Nephron progenitor cell (in vitro differentiated cells): ENCODE measurements around the gene LMOD2.

Source experiments
- DNase-seq: peaks from one replicate; pipeline ENCODE4 v3.0.0; 2021
- H3K27ac Mint-ChIP-seq: 2 replicates; pipeline ENCODE4 v1.8.0; 2021; ENCODE audit warnings: mild to moderate bottlenecking, moderate library complexity, mixed read lengths
- H3K27me3 Mint-ChIP-seq: 2 replicates; pipeline ENCODE4 v1.8.0; 2021; ENCODE audit warnings: mild to moderate bottlenecking, low read depth, mixed read lengths; ENCODE audit not compliant: poor library complexity
- H3K36me3 Mint-ChIP-seq: 2 replicates; pipeline ENCODE4 v1.8.0; 2021; ENCODE audit warnings: low read depth, mixed read lengths
- H3K4me1 Mint-ChIP-seq: 2 replicates; pipeline ENCODE4 v1.8.0; 2021; ENCODE audit warnings: mixed read lengths
- H3K4me3 Mint-ChIP-seq: 2 replicates; pipeline ENCODE4 v1.8.0; 2021; ENCODE audit warnings: mild to moderate bottlenecking, moderate library complexity, mixed read lengths
- H3K9me3 Mint-ChIP-seq: 2 replicates; pipeline ENCODE4 v1.8.0; 2021; ENCODE audit warnings: mild to moderate bottlenecking, moderate library complexity, mixed read lengths
- CTCF ChIP-seq: fragments of 200-600 bp; sonication (generic); IDR thresholded peaks from 2 replicates; pipeline ENCODE4 v1.5.0; 2021; ENCODE audit warnings: antibody characterized with exemption

LMOD2 gene

GRCh38 chr7:123662293-123662692 lies 6.6 kb downstream of the LMOD2 start:
- no peak for TF ChIP-seq CTCF
- Mint-ChIP-seq H3K4me1 (peaks cover 50% of the 10 kb centered on the region), H3K36me3 (peaks cover 4% of the 10 kb centered on the region), H3K4me3 (no peak overlapping the region), H3K27ac (no peak overlapping the region), H3K27me3 (peaks cover 6% of the 10 kb centered on the region), H3K9me3 (peaks cover 3% of the 10 kb centered on the region)
- no peak for DNase-seq

- TF ChIP-seq CTCF = no peak
- Mint-ChIP-seq H3K9me3 (peaks cover 3% of the 10 kb centered on the region), H3K4me3 (no peak overlapping the region), H3K27me3 (peaks cover 6% of the 10 kb centered on the region), H3K4me1 (peaks cover 50% of the 10 kb centered on the region), H3K27ac (no peak overlapping the region), H3K36me3 (peaks cover 4% of the 10 kb centered on the region)
- DNase-seq = no peak
Observed at GRCh38 chr7:123662755-123663154, 7.1 kb downstream of the LMOD2 start.

GRCh38 chr7:123663200-123663599 lies 7.5 kb downstream of the LMOD2 start:
- no peak for DNase-seq
- Mint-ChIP-seq H3K27ac (no peak overlapping the region), H3K4me1 (peaks cover 50% of the 10 kb centered on the region), H3K27me3 (peaks cover 6% of the 10 kb centered on the region), H3K9me3 (peaks cover 3% of the 10 kb centered on the region), H3K4me3 (no peak overlapping the region), H3K36me3 (peaks cover 4% of the 10 kb centered on the region)
- TF ChIP-seq CTCF = no peak

- peaks cover 3% of the 10 kb centered on the region for H3K9me3 Mint-ChIP-seq
- TF ChIP-seq CTCF = no peak
- H3K36me3 Mint-ChIP-seq = peaks cover 4% of the 10 kb centered on the region
Observed at GRCh38 chr7:123665157-123665556, 9.5 kb downstream of the LMOD2 start.

GRCh38 chr7:123665896-123666295 lies 10.2 kb downstream of the LMOD2 start:
- Mint-ChIP-seq H3K27ac (no peak overlapping the region), H3K27me3 (peaks cover 3% of the 10 kb centered on the region), H3K9me3 (peaks cover 3% of the 10 kb centered on the region), H3K4me1 (peaks cover 34% of the 10 kb centered on the region), H3K36me3 (peaks cover 4% of the 10 kb centered on the region), H3K4me3 (no peak overlapping the region)
- DNase-seq = no peak
- no peak for TF ChIP-seq CTCF

More at GRCh38 chr7:123665157-123665556, 9.5 kb downstream of the LMOD2 start:
- Mint-ChIP-seq H3K4me1 (peaks cover 41% of the 10 kb centered on the region), H3K27me3 (peaks cover 3% of the 10 kb centered on the region), H3K27ac (no peak overlapping the region), H3K4me3 (no peak overlapping the region)
- DNase-seq = no peak

- no peak for DNase-seq
- no peak for TF ChIP-seq CTCF
- Mint-ChIP-seq H3K9me3 (peaks cover 3% of the 10 kb centered on the region), H3K27ac (no peak overlapping the region), H3K4me3 (no peak overlapping the region), H3K36me3 (peaks cover 4% of the 10 kb centered on the region), H3K27me3 (peaks cover 3% of the 10 kb centered on the region), H3K4me1 (peaks cover 28% of the 10 kb centered on the region)
Observed at GRCh38 chr7:123666492-123666891, 10.8 kb downstream of the LMOD2 start.
